Small intestine (tissue), 7 donors: ENCODE results near the gene MX2. TPM values are rescaled to one million over a fixed set of nuclear protein-coding genes. Genes with fewer than 3 reads are reported as not detected.
"Not testable (repeated sequence)": the region's sequence is repeated elsewhere in the genome, so short reads cannot be mapped to it uniquely, and the experiment has no call there.

Source experiments
- DNase-seq, 2 donors: peaks; one replicate each; pipeline versions ENCODE4 v3.0.0 to v3.0.0-alpha.2; 2013
- FAIRE-seq: peaks from 2 replicates; lab custom pipeline; 2012; peaks lifted over from hg19 to GRCh38; lab: Jason Lieb, UNC
- H3K27ac ChIP-seq, 3 donors: one replicate each; pipeline ENCODE4 v1.5.1; 2013; ENCODE audit warnings: low read length in 2 of 3, mild to moderate bottlenecking in 2 of 3, control low read depth in 1 of 3, inconsistent platforms in 1 of 3, low read depth in 1 of 3, moderate library complexity in 1 of 3
- H3K27me3 ChIP-seq, 3 donors: one replicate each; pipeline ENCODE4 v1.6.1; 2013; ENCODE audit warnings: low read length in 3 of 3, inconsistent platforms in 1 of 3; ENCODE audit not compliant: control insufficient read depth in 3 of 3, insufficient read depth in 3 of 3
- H3K36me3 ChIP-seq, 3 donors: one replicate each; pipeline ENCODE4 v1.6.1; 2013; ENCODE audit warnings: low read length in 3 of 3, inconsistent platforms in 1 of 3, low read depth in 1 of 3, mild to moderate bottlenecking in 1 of 3, moderate library complexity in 1 of 3; ENCODE audit not compliant: control insufficient read depth in 3 of 3, insufficient read depth in 2 of 3
- H3K4me1 ChIP-seq, 3 donors: one replicate each; pipeline ENCODE4 v1.6.1; 2013; ENCODE audit warnings: low read length in 2 of 3, inconsistent platforms in 1 of 3, low read depth in 1 of 3, mild to moderate bottlenecking in 1 of 3, moderate library complexity in 1 of 3; ENCODE audit not compliant: control insufficient read depth in 3 of 3, insufficient read depth in 2 of 3
- H3K4me3 ChIP-seq, 3 donors: one replicate each; pipeline ENCODE4 v1.5.1; 2013; ENCODE audit warnings: low read length in 3 of 3, control low read depth in 1 of 3, inconsistent platforms in 1 of 3, low read depth in 1 of 3, mild to moderate bottlenecking in 1 of 3, moderate library complexity in 1 of 3
- H3K9me3 ChIP-seq, 2 donors: one replicate each; pipeline ENCODE4 v1.6.1; 2013; ENCODE audit warnings: low read depth in 1 of 2, low read length in 1 of 2; ENCODE audit not compliant: control insufficient read depth in 2 of 2, insufficient read depth in 1 of 2
- WGBS, 3 donors: extraction: QIAGEN DNeasy Blood & Tissue Kit; methylation state at CpG; one replicate each; pipeline ENCODE4 v1.1.7; 2013; 5-methylcytosine and 5-hydroxymethylcytosine counted together
- polyA plus RNA-seq, 4 donors: library from polyadenylated mRNA; stranded (reverse) in 3 of 4; unstranded in 1 of 4; fragments of 200-250 nt in 3 of 4; fragments of 120-200 nt in 1 of 4; gene quantifications; one replicate each; pipeline versions ENCODE4 v1.2.1 to v1.2.3, GENCODE V29; 2013
- donor health status: healthy with polysubstance abuse.
- donor health status: control.
- donor health status: control.
- donor health status: Bipolar disorder and iron deficiency.
- donor health status: healthy.

The MX2 gene
- polyA plus RNA-seq, 4 donors: 2.9 to 9.1 (median 5.0) TPM

DNA sequence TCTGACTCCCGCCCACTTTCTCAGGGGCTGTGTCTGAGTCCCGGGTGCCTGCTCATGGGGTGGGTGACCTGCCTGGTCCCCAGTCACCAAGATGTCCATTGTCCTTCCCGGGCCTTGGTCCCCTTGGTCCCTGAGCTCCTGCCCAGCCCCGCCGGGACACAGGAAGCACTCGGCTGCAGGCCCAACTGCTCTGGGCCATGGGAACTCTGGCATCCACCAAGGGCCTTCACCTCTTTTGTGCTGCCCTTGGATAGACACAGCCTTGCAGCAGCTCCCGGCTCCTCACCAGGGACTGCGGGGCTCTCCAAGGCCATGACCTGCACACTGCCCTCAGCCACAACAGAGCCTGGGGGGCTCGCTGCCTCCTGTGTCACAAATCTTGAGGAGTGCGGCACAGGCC, 42.1 kb downstream of the MX2 start:
- H3K4me3 ChIP-seq: no peak overlapping the region
- no peak for FAIRE-seq
- WGBS, 3 donors: 95 to 97% (median 97%) methylated on average over 10 of the region's 10 CpGs
- H3K9me3 ChIP-seq: no peaks in the 10 kb centered on the region
- H3K36me3 ChIP-seq: peaks cover 0 to 10% (median 8%) of the 10 kb centered on the region in 3 donors
- DNase-seq: no peak
- H3K27me3 ChIP-seq: peaks cover 0 to 4% (median 0%) of the 10 kb centered on the region in 3 donors
- H3K27ac ChIP-seq: no peak overlapping the region
- no peaks in the 10 kb centered on the region for H3K4me1 ChIP-seq

DNA sequence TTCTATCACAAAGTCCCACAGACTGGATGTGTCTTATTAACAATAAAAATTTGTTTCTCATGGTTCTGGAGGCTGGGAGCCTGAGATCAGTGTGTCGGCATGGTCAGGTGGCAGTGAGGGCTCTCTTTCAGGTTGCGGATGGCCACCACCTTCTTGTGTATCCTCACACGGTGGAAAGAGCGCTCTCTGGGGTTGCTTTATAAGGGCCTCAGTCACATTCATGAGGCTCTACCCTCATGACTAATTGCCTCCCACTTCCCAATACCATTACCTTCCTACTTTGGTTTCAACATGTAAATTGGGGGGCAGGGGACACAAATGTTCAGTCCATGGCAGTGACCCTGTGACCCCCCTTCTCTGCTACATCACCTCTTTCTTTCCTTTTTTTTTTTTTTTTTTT, 43.5 kb downstream of the MX2 start:
- 92 to 97% (median 95%) methylated on average over 4 of the region's 4 CpGs for WGBS, 3 donors
- no peak for FAIRE-seq
- Histone ChIP-seq H3K9me3 (no peaks in the 10 kb centered on the region), H3K27ac (no peak overlapping the region), H3K36me3 (peaks cover 0 to 10% (median 6%) of the 10 kb centered on the region in 3 donors), H3K4me3 (no peak overlapping the region), H3K4me1 (no peaks in the 10 kb centered on the region), H3K27me3 (peaks cover 0 to 4% (median 0%) of the 10 kb centered on the region in 3 donors)
- no peak for DNase-seq

DNA sequence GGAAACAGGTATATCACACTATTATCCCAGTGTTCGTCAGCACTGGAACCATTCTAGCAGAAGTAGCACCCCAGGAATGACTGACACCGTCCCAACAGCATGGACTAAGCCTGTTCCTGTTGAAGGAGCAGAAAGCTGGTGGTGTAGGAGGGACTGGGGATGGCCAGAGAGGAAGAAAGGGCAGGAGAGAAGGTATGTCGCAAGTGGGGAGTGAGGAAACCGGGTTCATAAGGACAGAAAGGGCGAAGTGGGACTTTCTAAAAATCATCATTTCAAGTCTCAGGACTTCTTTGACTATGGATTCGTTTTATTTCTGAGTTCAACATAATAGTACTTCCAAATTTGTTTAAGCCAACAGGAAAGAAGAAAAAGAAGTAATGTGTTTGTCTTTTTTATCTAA, 44.5 kb downstream of the MX2 start:
- no peak overlapping the region for H3K27ac ChIP-seq
- DNase-seq: no peak
- no peaks in the 10 kb centered on the region for H3K4me1 ChIP-seq
- H3K9me3 ChIP-seq: peaks cover 0 to 6% of the 10 kb centered on the region in 2 donors
- H3K27me3 ChIP-seq: peaks cover 0 to 4% (median 0%) of the 10 kb centered on the region in 3 donors
- peaks cover 0 to 10% (median 6%) of the 10 kb centered on the region in 3 donors for H3K36me3 ChIP-seq
- H3K4me3 ChIP-seq: no peak overlapping the region
- no peak for FAIRE-seq
- WGBS, 3 donors: 88 to 90% (median 89%) methylated on average over 6 of the region's 6 CpGs

DNA sequence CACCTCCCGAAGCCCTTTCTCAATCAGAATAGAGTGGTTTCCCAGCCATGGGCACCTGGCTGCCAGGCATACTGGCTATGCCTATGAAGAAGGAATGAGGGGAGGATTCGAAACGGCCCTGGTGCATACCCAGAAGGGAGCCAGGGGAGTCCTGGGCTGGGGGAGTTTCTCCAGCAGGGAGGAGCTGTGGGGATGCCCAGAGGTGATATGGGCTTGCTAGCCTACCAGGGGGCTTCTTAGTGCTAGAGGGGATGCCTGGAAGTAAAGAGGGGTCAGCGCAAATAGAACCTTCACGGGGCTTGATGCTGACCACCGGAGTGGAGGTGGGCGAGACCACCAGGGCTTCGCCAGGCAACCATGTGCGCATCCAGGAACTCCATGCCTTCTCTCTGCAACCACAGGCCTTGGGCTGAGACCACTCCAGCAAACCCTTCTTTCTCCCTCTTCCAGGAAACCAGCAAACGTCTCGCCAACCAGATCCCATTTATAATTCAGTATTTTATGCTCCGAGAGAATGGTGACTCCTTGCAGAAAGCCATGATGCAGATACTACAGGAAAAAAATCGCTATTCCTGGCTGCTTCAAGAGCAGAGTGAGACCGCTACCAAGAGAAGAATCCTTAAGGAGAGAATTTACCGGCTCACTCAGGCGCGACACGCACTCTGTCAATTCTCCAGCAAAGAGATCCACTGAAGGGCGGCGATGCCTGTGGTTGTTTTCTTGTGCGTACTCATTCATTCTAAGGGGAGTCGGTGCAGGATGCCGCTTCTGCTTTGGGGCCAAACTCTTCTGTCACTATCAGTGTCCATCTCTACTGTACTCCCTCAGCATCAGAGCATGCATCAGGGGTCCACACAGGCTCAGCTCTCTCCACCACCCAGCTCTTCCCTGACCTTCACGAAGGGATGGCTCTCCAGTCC, 46.0 kb downstream of the MX2 start:
- 95 to 97% (median 96%) methylated on average over 24 of the region's 24 CpGs for whole genome bisulfite sequencing, 3 donors
- H3K9me3 ChIP-seq: peaks cover 0 to 6% of the 10 kb centered on the region in 2 donors
- peaks cover 0 to 10% (median 6%) of the 10 kb centered on the region in 3 donors for H3K36me3 ChIP-seq
- no peak for DNase-seq
- peaks cover 0 to 4% (median 0%) of the 10 kb centered on the region in 3 donors for H3K27me3 ChIP-seq
- no peaks in the 10 kb centered on the region for H3K4me1 ChIP-seq
- FAIRE-seq: no peak
- no peak overlapping the region for H3K27ac ChIP-seq
- no peak overlapping the region for H3K4me3 ChIP-seq

DNA sequence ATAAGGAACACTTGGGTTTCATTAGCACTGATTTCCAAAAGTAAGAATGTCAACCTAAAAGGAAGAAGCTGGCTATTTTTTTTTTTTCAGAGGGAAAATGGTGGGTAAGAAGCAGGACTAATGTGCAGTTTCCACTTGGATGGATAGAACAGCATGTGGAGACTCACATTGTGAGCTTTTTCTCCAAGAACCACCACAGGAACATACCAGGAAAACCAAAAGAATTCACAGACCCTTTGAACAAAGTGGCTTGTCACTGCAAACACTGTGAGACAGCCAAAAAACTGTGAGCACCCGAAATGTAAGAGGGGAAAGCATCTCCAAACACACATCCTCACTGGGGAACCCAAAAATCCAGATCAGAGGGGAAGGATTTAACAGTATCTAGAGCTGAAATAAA, 48.5 kb downstream of the MX2 start:
- Histone ChIP-seq H3K4me1 (no peaks in the 10 kb centered on the region), H3K27ac (no peak overlapping the region), H3K4me3 (no peak overlapping the region), H3K27me3 (peaks cover 0 to 4% (median 0%) of the 10 kb centered on the region in 3 donors), H3K9me3 (peaks cover 0 to 6% of the 10 kb centered on the region in 2 donors), H3K36me3 (peaks cover 0 to 10% (median 6%) of the 10 kb centered on the region in 3 donors)
- no peak for DNase-seq
- WGBS, 3 donors: 80 to 100% (median 96%) methylated on average over 1 of the region's 1 CpG
- FAIRE-seq: no peak

DNA sequence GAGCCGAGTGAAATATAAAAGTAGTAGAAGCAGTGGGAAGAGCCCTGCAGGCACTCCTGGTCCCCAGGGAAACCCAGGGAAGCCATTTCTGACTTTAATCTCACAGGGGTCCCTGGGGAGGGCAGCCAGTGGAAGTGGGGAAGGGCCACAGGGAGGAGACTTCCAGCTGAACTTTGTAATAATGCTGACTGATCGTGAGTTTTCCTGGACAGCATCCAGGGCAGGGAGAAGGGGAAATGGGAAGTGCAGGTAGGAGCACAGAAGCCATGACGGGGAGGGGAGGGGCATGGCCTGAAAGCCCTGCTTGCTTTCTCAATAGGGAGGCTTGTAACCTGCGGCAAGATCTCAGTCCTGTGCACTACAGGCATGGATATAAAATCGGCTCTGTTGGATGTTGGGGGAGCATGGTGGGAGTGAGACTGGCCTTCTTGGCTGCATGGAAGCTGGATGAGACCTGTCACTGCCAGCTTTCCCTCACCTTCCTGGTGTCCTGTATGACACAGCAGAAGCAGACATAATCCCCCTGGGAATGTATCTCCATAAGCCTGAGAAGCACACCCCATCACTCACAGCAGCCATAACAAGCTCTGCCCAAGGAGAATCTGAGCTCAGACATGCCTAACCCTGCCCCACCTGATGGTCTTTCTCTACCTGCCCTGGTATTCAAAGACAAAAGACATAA, 49.1 kb downstream of the MX2 start:
- peak in 1 of 2 donors; percentile 46 for DNase-seq
- peaks cover 0 to 6% of the 10 kb centered on the region in 2 donors for H3K9me3 ChIP-seq

DNA sequence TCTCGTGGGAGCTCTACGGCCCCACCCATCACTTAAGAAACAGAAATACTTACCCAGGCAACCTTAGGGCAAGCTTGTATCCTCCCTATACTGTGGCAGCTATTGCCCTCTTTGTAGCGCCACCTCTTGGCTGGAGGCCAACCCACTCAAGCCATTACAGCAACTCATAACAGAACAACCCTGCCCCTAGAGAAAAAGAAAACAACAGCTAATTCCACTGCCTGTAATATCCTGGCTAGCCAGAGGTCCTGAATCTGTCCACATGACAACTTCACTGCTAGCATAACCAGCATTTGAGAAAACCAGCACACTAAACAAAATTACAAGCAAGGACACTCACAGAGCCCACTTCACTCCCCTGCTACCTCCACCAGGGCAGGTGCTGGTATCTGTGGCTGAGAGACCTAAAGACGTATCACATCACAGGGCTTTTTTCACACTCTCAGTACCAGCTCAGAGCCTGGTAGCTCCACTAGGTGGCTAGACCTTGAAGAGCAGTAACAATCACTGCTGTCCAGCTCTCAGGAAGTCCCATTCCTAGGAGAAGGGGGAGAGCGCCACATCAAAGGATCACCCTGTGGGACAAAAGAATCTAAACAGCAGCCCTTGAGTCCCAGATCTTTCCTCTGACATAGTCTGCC, 49.7 kb downstream of the MX2 start:
- WGBS, 3 donors: 48 to 67% (median 55%) methylated on average over 5 of the region's 5 CpGs
- no peaks in the 10 kb centered on the region for H3K4me1 ChIP-seq
- H3K27me3 ChIP-seq: peaks cover 0 to 4% (median 0%) of the 10 kb centered on the region in 3 donors
- no peak for FAIRE-seq
- H3K36me3 ChIP-seq: peaks cover 0 to 10% (median 4%) of the 10 kb centered on the region in 3 donors
- H3K9me3 ChIP-seq: peaks cover 0 to 6% of the 10 kb centered on the region in 2 donors
- H3K4me3 ChIP-seq: no peak overlapping the region
- peak in 1 of 2 donors; percentile 58 for DNase-seq
- H3K27ac ChIP-seq: peak overlapping the region in 1 of 3 donors; percentile 6

More for the DNA sequence above, 49.1 kb downstream of the MX2 start:
- Histone ChIP-seq H3K36me3 (peaks cover 0 to 10% (median 6%) of the 10 kb centered on the region in 3 donors), H3K4me1 (no peaks in the 10 kb centered on the region), H3K27me3 (peaks cover 0 to 4% (median 0%) of the 10 kb centered on the region in 3 donors), H3K27ac (peak overlapping the region in 1 of 3 donors; percentile 6), H3K4me3 (no peak overlapping the region)
- FAIRE-seq: no peak
- 72 to 78% (median 73%) methylated on average over 5 of the region's 5 CpGs for WGBS, 3 donors

DNA sequence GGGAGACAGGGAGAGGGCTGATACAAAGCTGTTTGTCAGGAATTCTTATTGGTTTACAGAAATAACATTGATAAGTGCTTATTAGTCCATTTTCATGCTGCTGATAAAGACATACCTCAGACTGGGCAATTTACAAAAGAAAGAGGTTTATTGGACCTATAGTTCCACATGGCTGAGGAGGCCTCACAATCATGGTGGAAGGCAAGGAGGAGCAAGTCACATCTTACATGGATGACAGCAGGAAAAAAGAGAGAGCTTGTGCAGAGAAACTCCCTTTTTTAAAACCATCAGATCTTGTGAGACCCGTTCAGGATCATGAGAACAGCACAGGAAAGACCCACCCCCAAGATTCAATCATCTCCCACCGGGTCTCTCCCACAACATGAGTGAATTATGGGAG, 55.7 kb downstream of the MX2 start:
- 87 to 95% (median 92%) methylated on average over 2 of the region's 2 CpGs for WGBS, 3 donors
- DNase-seq, H3K27me3 ChIP-seq, H3K4me3 ChIP-seq, H3K36me3 ChIP-seq, FAIRE-seq, H3K27ac ChIP-seq, H3K9me3 ChIP-seq: not testable (repeated sequence)
- H3K4me1 ChIP-seq: peaks cover 0 to 17% (median 0%) of the 10 kb centered on the region in 3 donors
